Endothelial cell of umbilical vein (primary cell): ENCODE results near the gene GADD45A. TPM values are rescaled to one million over a fixed set of nuclear protein-coding genes. Genes with fewer than 3 reads are reported as not detected.

Source experiments
- BruUV-seq: library from RNA; stranded (reverse); fragments of 400-500 nt; replicated peaks from 2 replicates; lab custom pipeline; 2021; lab: Mats Ljungman, UMichigan
- CTCF ChIA-PET: fragments of 300-600, 350-600 bp; sonication (Branson Sonifier 250); formaldehyde crosslinking; loops from one replicate; lab custom pipeline; 2021; ENCODE audit warnings: antibody characterized with exemption, inconsistent platforms; lab: Charles Lee
- POLR2A ChIA-PET: fragments of 300-600, 350-600 bp; sonication (Branson Sonifier 250); formaldehyde crosslinking; loops from one replicate; lab custom pipeline; 2021; ENCODE audit warnings: antibody characterized with exemption, inconsistent platforms; lab: Charles Lee
- DNase-seq: peaks from one replicate; pipeline ENCODE4 v3.0.0-alpha.2; 2011; ENCODE audit warnings: low read depth, low spot score
- FAIRE-seq: peaks from 2 replicates; lab custom pipeline; 2011; peaks lifted over from hg19 to GRCh38; lab: Jason Lieb, UNC
- H2AFZ ChIP-seq: 2 replicates; pipeline ENCODE4 v1.6.0; 2012; ENCODE audit warnings: low read depth, low read length, control low read depth, inconsistent platforms
- H3K27ac ChIP-seq: 2 replicates; pipeline ENCODE4 v1.5.1; 2011; ENCODE audit warnings: low read depth, mild to moderate bottlenecking, control low read depth, low read length, moderate library complexity; ENCODE audit not compliant: insufficient read depth
- H3K27me3 ChIP-seq, 2 experiments: 2 replicates each; pipeline versions ENCODE4 v1.6.0 to v1.6.1; 2011; ENCODE audit warnings: low read length in 2 of 2, mixed read lengths in 1 of 2; ENCODE audit not compliant: control insufficient read depth in 2 of 2, insufficient read depth in 2 of 2
- H3K36me3 ChIP-seq, 2 experiments: 2 replicates in 1 of 2; 3 replicates in 1 of 2; pipeline ENCODE4 v1.5.1; 2011; ENCODE audit warnings: low read length in 2 of 2, mild to moderate bottlenecking in 1 of 2, moderate library complexity in 1 of 2; ENCODE audit not compliant: control insufficient read depth in 2 of 2, insufficient read depth in 2 of 2; ENCODE audit errors: extremely low read depth in 1 of 2
- H3K4me1 ChIP-seq: 3 replicates; pipeline ENCODE4 v1.5.1; 2011; ENCODE audit warnings: mild to moderate bottlenecking, low read length; ENCODE audit not compliant: control insufficient read depth, insufficient read depth; ENCODE audit errors: extremely low read depth
- H3K4me2 ChIP-seq: 2 replicates; pipeline ENCODE4 v1.6.1; 2011; ENCODE audit warnings: low read length, control low read depth, mixed read lengths; ENCODE audit not compliant: insufficient read depth
- H3K4me3 ChIP-seq, 3 experiments: fragments of 200-600 bp in 1 of 3; sonication (generic), shearing (Covaris generic) in 1 of 3; replicated peaks in 1 of 3; 2 replicates each; pipeline ENCODE4 v1.5.1; 2011 to 2016; ENCODE audit warnings: control low read depth in 3 of 3, low read length in 3 of 3, mild to moderate bottlenecking in 2 of 3, inconsistent platforms in 1 of 3, low read depth in 1 of 3, moderate library complexity in 1 of 3; ENCODE audit not compliant: insufficient read depth in 1 of 3
- H3K79me2 ChIP-seq: 2 replicates; pipeline ENCODE4 v1.6.0; 2012; ENCODE audit warnings: low read length, inconsistent platforms; ENCODE audit not compliant: control insufficient read depth, insufficient read depth
- H3K9ac ChIP-seq: replicated peaks from 2 replicates; pipeline ENCODE3; 2011; ENCODE audit warnings: low read length, control low read depth; ENCODE audit not compliant: insufficient read depth; ENCODE audit errors: extremely low read depth
- H3K9me1 ChIP-seq: replicated peaks from 3 replicates; pipeline ENCODE4 v1.6.0; 2011; ENCODE audit warnings: mild to moderate bottlenecking, low read length; ENCODE audit not compliant: control insufficient read depth, insufficient read depth; ENCODE audit errors: extremely low read depth
- H3K9me3 ChIP-seq: replicated peaks from 2 replicates; pipeline ENCODE4 v1.5.1; 2012; ENCODE audit warnings: low read length, inconsistent platforms; ENCODE audit not compliant: control insufficient read depth, insufficient read depth
- H4K20me1 ChIP-seq: replicated peaks from 2 replicates; pipeline ENCODE3; 2011; ENCODE audit warnings: mild to moderate bottlenecking, low read length; ENCODE audit not compliant: control insufficient read depth, insufficient read depth; ENCODE audit errors: extremely low read depth
- CTCF ChIP-seq, 2 donors: IDR thresholded peaks; 1 replicate in 1 of 2; 2 replicates in 1 of 2; pipeline ENCODE4 v1.5.1; 2011; ENCODE audit warnings: low read length in 2 of 2, mild to moderate bottlenecking in 2 of 2, moderate library complexity in 2 of 2, control low read depth in 1 of 2, inconsistent platforms in 1 of 2, low read depth in 1 of 2; ENCODE audit not compliant: insufficient read depth in 1 of 2; ENCODE audit errors: extremely low read depth in 1 of 2
- EZH2 ChIP-seq: IDR thresholded peaks from 2 replicates; pipeline ENCODE4 v1.6.1; 2012; ENCODE audit warnings: borderline replicate concordance, low read depth, mild to moderate bottlenecking, moderate library complexity, low read length, inconsistent platforms; ENCODE audit not compliant: severe bottlenecking
- FOS ChIP-seq: IDR thresholded peaks from 2 replicates; pipeline ENCODE4 v1.6.1; 2011; ENCODE audit warnings: mild to moderate bottlenecking, low read length, moderate library complexity, borderline replicate concordance; ENCODE audit not compliant: insufficient read depth
- GATA2 ChIP-seq: IDR thresholded peaks from 2 replicates; pipeline ENCODE4 v1.7.0; 2011; ENCODE audit warnings: low read depth, mild to moderate bottlenecking, moderate library complexity, mixed read lengths, low read length; ENCODE audit not compliant: insufficient read length, insufficient read depth
- JUN ChIP-seq: IDR thresholded peaks from 2 replicates; pipeline ENCODE4 v1.6.1; 2011; ENCODE audit warnings: borderline replicate concordance, low read depth; ENCODE audit not compliant: insufficient read length, insufficient read depth
- MYC ChIP-seq: IDR thresholded peaks from one replicate; pipeline ENCODE4 v1.6.1; 2011; ENCODE audit warnings: mild to moderate bottlenecking, low read depth, low read length
- POLR2A ChIP-seq: IDR thresholded peaks from 2 replicates; pipeline ENCODE4 v1.6.1; 2012; ENCODE audit warnings: low read depth, mild to moderate bottlenecking, control low read depth, low read length
- POLR2AphosphoS5 ChIP-seq: IDR thresholded peaks from 2 replicates; pipeline ENCODE4 v1.6.1; 2012; ENCODE audit warnings: low read depth, mild to moderate bottlenecking, control low read depth, low read length, moderate library complexity; ENCODE audit not compliant: insufficient read depth
- dilution Hi-C: fragments of 300-500 bp; cut with MboI; formaldehyde crosslinking; loops from one replicate; pipeline ENCODE4 v1.15.0; 2019; ENCODE audit warnings: low sequenced_read_pairs; ENCODE audit not compliant: extremely low pct_ligation_motif_present
- intact Hi-C: fragments of 100-400 bp; cut with micrococcal nuclease; formaldehyde crosslinking; loops from one replicate; pipeline ENCODE4 v1.10.0; 2022
- polyA plus RNA-seq, 4 experiments: library from polyadenylated mRNA; depleted of rRNA in 3 of 4; stranded (reverse) in 3 of 4; unstranded in 1 of 4; fragments of >200 nt; gene quantifications; 2 replicates each; pipeline versions ENCODE4 v1.2.1 to v1.2.3, GENCODE V29; 2011 to 2012; ENCODE audit warnings: missing spikeins in 1 of 4
- total RNA-seq: library from RNA; stranded (reverse); gene quantifications from 2 replicates; pipeline ENCODE4 v1.2.3, GENCODE V29; 2021
- TF ChIP-seq, protein P1 (sequence below): IDR thresholded peaks from 2 replicates; pipeline ENCODE4 v1.6.1; 2011; ENCODE audit not compliant: insufficient read depth, insufficient read length

GADD45A gene
- total and polyA plus RNA-seq, 2 donors (not counting 3 experiments of a cell fraction or from before 2014, with no cell fraction given): 77.4 to 87.6 TPM

DNA sequence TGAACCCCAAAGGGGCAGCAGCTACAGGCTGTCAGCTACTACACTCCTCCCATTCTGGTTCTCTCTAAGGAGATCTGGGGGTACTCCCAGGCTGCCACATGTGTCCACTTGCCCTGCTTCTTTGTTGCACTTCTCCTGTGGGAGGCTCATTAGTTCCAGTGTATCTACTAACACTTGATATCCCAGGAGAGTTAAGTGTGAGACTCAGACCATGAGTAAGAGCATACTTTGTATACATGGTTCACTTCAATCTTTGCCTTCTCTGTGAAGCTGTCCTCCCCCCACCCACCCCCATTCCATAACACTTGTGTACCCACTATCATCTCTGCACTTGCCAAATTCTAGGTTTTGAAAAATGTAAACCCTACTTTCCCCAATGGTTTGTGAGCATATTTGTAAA is 34.9 kb upstream of the GADD45A start:
- H3K9ac ChIP-seq: no peak overlapping the region
- H3K9me1 ChIP-seq: no peaks in the 10 kb centered on the region
- H3K4me3 ChIP-seq: no peak overlapping the region
- TF ChIP-seq MYC (no peak), CTCF (IDR thresholded peaks at IDR 0.05; ENCODE audit: extremely low read depth in 1 of 2, insufficient read depth in 1 of 2, low read depth in 1 of 2, low read length in 2 of 2) (no peak), POLR2A (no peak), POLR2AphosphoS5 (no peak), JUN (no peak), GATA2 (no peak), EZH2 (no peak), FOS (no peak)
- TF ChIP-seq, protein P1, sequence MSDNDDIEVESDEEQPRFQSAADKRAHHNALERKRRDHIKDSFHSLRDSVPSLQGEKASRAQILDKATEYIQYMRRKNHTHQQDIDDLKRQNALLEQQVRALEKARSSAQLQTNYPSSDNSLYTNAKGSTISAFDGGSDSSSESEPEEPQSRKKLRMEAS: no peak
- H3K27me3 ChIP-seq: no peaks in the 10 kb centered on the region
- no peak for FAIRE-seq
- POLR2A ChIA-PET: no interaction called here
- dilution Hi-C loops: no loop called here
- no peak overlapping the region for H3K4me2 ChIP-seq
- DNase-seq: no peak
- H2AFZ ChIP-seq: no peak overlapping the region
- no peaks in the 10 kb centered on the region for H3K4me1 ChIP-seq
- H3K79me2 ChIP-seq: no peaks in the 10 kb centered on the region
- peaks cover 2% of the 10 kb centered on the region for H3K9me3 ChIP-seq
- no peak overlapping the region for H3K27ac ChIP-seq
- intact Hi-C loops: no loop called here
- no TSS peak for BruUV-seq
- H4K20me1 ChIP-seq: no peaks in the 10 kb centered on the region
- no peaks in the 10 kb centered on the region for H3K36me3 ChIP-seq
- CTCF ChIA-PET: interaction anchor here (1.4 kb wide), 1 partner anchor 112 kb away, joined by 3 read pairs; no protein-coding TSS in a partner anchor
